SH-SY5Y (cell line): ENCODE data around the gene SYT7.

Experiments
- GATA2 ChIP-seq: IDR thresholded peaks from 2 replicates; pipeline ENCODE4 v1.6.1; 2011; ENCODE audit warnings: mild to moderate bottlenecking, low read depth, low read length
- GATA3 ChIP-seq: IDR thresholded peaks from 2 replicates; pipeline ENCODE4 v1.6.1; 2011; ENCODE audit warnings: low read depth, mild to moderate bottlenecking, low read length, moderate library complexity

- TF ChIP-seq GATA2 (no peak), GATA3 (no peak)
These were observed 11.3 kb upstream of the SYT7 start for GRCh38 chr11:61592176-61592575.
